Brain pericyte (primary cell): Measurements from ENCODE around the gene GTF3C5.
"Not testable (repeated sequence)": the region's sequence is repeated elsewhere in the genome, so short reads cannot be mapped to it uniquely, and the experiment has no call there.

Experiments used
- DNase-seq: peaks from one replicate; pipeline ENCODE4 v3.0.0-alpha.2; 2012; ENCODE audit warnings: low read depth, low spot score

GTF3C5 gene

DNA sequence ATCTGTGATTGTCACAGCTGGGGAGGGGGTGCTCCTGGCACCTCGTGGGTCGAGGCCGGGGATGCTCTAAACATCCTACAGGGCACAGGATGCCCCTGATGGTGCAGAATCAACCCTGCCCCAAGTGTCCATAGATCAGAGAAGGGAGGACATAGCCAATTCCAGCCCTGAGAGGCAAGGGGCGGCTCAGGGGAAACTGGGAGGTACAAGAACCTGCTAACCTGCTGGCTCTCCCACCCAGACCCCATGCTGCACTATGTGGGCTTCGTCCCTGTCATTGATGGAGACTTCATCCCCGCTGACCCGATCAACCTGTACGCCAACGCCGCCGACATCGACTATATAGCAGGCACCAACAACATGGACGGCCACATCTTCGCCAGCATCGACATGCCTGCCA, 37.6 kb downstream of the GTF3C5 start:
- not testable (repeated sequence) for DNase-seq

DNA sequence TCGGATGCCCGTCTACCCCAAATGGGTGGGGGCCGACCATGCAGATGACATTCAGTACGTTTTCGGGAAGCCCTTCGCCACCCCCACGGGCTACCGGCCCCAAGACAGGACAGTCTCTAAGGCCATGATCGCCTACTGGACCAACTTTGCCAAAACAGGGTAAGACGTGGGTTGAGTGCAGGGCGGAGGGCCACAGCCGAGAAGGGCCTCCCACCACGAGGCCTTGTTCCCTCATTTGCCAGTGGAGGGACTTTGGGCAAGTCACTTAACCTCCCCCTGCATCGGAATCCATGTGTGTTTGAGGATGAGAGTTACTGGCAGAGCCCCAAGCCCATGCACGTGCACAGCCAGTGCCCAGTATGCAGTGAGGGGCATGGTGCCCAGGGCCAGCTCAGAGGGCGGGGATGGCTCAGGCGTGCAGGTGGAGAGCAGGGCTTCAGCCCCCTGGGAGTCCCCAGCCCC, 39.7 kb downstream of the GTF3C5 start:
- not testable (repeated sequence) for DNase-seq

- not testable (repeated sequence) for DNase-seq
Observed at GRCh38 chr9:133070985-133071384, 40.2 kb downstream of the GTF3C5 start.

DNA sequence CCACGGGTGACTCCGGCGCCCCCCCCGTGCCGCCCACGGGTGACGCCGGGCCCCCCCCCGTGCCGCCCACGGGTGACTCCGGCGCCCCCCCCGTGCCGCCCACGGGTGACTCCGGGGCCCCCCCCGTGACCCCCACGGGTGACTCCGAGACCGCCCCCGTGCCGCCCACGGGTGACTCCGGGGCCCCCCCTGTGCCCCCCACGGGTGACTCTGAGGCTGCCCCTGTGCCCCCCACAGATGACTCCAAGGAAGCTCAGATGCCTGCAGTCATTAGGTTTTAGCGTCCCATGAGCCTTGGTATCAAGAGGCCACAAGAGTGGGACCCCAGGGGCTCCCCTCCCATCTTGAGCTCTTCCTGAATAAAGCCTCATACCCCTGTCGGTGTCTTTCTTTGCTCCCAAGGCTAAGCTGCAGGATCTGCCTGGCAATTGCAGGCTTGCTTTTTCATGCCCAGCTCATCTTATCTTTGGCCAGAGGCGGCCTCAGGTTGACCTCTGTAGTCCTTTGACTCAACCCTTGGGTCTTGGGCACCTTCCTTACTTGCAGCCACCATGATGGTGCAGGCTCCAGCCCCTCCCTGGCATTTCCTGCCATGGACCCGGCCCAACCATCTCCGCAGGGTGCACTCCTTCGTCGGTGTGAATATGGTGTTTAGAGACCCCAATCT, 40.8 kb downstream of the GTF3C5 start:
- no peak for DNase-seq

DNA sequence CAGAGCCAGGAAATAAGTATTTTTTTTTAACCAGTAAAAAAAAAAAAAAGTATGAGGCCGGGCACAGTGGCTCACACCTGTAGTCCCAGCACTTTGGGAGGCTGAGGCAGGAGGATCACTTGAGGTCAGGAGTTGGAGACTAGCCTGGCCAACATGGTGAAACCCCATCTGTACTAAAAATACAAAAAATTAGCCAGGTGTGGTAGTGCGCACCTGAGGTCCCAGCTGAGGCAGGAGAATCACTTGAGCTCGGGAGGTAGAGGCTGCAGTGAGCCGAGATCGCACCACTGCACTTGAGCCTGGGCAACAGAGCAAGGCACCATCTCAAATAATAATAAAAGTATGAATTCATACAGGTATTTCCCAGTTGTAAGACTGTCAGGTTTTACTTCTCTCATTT, 41.4 kb downstream of the GTF3C5 start:
- DNase-seq, result not testable (repeated sequence)

DNA sequence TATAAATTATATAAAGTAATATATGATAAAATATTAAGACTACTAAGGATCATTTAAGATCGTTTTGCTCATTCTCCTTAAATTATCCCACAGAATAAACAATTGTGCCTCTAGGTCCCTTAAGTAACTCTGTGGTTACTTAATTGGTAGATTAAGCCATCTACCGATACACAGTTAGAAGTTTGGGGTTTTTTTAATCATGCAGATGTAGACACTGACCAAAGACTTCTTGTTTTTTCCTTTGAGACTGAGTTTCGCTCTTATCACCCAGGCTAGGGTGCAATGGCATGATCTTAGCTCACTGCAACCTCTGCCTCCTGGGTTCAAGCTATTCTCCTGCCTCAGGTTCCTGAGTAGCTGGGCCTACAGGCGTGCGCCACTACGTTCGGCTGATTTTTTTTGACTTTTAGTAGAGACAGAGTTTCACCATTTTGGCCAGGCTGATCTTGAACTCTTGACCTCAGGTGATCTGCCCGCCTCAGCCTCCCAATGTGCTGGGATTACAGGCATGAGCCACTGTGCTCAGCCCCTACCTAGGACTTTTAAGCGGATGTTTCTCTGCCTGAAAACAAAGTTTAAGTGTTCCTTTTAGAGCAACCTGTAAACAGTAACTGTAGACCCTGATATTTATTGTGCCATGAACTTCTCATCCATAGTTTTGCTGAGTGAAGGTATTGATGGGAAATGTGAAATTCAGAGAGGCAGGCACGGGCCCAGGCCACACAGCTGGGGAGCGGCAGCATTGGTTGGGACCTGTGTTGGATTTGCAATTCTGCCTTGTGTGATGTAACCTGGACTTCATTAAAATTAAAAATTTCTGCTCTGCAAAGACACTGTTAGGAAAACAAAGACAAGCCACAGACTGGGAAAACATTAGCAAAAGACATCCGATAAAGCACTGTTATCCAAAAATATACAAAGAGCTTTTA, 42.6 kb downstream of the GTF3C5 start:
- DNase-seq, result no peak

- no peak for DNase-seq
Observed at GRCh38 chr9:133074111-133074651, 43.4 kb downstream of the GTF3C5 start.

DNA sequence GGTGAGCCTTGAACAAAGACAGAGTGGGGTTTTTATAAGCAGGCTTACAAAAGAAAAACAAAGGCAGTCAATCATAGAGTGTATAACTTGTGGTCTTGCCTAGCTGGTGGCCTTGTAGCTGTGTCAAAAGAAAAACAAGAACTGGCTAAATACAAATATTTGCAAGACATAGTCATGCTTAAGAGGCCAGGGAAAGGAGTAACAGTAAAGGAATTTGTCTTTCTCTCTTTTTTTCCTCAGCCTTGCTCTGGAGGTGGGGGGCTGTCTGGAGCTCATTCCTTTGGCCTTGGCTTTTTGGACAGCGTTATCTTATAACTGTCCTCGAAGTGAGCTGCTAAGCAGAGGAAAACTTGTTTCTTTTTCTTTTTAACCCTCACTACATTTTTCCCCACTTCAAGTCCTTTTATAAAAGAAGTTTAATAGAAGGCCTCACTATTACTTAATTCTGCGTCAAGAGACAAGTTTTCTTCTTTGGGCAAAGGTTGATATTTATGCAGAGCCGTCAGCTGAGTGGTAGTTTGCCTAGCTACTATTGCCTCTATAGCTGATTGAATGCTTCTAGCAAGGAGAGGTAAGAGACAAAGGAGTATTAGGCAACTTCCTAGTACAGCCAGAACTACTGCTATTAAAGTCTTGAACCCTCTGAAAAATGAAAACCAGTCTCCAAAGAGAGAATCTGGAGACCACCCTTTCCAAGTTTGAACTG, 45.3 kb downstream of the GTF3C5 start:
- peak; percentile 34 for DNase-seq

- no peak for DNase-seq
Observed at GRCh38 chr9:133076691-133077090, 45.9 kb downstream of the GTF3C5 start.

DNA sequence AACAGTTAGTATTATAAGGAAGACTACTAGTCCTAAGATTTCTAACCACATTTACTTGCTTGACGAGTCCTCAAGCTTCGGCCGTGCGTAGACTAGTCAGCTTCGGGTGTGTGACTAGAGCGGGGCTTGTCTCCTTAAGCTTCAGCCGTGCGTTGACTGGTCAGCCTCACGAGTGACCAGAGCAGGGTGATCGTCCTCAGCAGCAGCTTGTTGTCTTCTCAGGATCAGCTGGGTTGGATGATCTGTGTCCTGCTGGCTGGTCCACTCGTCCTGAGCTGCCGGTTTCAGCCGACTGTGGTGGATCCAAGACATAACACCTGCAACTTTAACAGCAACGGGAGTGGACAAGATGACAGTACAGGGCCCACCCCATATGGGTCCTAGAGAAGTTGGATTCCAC, 47.7 kb downstream of the GTF3C5 start:
- no peak for DNase-seq

GRCh38 chr9:133080161-133080560, 49.4 kb downstream of the GTF3C5 start:
- no peak for DNase-seq

DNA sequence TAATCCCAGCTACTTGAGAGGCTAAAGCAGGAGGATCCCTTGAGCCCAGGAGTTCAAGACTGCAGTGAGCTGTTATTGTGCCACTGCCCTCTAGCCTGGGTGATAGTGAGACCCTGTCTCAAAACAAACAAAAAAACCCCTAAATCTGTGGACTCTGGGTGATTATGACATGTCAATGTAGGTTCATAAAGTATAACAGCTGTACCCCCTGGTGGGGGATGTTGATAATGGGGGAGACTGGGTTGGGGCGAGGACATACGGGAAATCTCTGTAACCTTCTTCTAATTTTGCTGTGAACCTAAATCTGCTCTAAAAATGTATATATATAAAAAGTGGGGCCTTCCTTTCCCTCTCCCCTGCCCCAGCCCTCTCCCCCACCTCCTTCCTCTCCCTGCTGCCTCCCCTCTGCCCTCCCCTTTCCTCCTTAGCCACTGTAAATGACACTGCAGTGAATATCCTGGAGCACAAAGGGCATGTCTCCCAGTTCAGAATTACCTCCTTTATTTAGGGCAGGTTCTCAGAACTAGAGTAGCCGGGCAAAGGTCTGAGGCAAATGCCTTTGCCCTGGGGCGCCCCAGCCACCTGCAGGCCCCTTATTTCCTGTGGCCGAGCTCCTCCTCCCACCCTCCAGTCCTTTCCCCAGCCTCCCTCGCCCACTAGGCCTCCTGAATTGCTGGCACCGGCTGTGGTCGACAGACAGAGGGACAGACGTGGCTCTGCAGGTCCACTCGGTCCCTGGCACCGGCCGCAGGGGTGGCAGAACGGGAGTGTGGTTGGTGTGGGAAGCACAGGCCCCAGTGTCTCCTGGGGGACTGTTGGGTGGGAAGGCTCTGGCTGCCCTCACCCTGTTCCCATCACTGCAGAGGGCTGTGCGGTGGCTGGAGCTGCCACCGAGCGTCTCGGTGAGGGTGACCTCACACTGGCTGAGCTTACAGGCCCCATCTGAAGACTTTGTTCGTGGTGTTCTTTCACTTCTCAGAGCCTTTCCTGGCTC, 50.3 kb downstream of the GTF3C5 start:
- DNase-seq, result not testable (repeated sequence)

DNA sequence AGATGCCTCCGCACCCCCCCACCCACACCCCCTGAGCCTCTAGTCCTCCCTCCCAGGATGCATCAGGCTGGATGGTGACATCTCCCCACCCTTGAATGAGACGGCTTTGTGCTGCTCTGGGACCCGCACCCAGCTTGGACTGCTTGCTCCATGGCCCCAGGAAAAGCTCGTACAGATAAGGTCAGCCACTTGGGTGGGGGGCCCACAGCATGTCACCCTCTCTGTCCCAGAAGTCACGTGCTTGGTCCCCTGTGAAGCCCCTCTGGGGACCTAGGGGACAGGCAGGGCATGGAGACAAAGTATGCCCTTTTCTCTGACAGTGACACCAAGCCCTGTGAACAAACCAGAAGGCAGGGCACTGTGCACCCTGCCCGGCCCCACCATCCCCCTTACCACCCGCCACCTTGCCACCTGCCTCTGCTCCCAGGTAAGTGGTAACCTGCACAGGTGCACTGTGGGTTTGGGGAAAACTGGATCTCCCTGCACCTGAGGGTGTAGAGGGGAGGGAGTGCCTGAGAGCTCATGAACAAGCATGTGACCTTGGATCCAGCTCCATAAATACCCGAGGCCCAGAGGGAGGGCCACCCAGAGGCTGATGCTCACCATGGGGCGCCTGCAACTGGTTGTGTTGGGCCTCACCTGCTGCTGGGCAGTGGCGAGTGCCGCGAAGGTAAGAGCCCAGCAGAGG, 51.3 kb downstream of the GTF3C5 start:
- DNase-seq, result not testable (repeated sequence)

DNA sequence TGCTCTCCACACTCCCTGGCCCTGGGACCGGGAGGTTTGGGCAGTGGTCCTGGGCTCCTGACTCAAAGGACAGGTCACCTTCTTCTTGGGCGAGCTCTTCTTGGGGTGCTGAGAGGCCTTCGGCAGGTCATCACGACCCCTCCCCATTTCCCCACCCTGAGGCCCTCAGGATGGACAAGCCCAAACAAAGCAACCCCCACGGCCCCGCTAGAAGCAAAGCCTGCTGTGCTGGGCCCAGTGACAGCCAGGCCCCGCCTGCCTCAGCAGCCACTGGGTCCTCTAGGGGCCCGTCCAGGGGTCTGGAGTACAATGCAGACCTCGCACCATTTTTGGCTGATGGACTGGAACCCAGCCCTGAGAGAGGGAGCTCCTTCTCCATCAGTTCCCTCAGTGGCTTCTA, 52.9 kb downstream of the GTF3C5 start:
- DNase-seq, result not testable (repeated sequence)

DNA sequence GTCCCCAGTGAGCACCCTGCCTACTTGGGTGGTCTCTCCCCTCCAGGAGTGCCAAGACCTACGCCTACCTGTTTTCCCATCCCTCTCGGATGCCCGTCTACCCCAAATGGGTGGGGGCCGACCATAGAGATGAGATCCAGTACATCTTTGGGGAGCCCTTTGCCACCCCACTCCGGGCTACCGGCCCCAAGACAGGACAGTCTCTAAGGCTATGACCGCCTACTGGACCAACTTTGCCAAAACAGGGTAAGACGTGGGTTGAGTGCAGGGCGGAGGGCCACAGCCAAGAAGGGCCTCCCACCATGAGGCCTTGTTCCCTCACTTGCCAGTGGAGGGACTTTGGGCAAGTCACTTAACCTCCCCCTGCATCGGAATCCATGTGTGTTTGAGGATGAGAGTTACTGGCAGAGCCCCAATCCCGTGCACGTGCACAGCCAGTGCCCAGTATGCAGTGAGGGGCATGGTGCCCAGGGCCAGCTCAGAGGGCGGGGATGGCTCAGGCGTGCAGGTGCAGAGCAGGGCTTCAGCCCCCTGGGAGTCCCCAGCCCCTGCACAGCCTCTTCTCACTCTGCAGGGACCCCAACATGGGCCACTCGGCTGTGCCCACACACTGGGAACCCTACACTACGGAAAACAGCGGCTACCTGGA, 55.5 kb downstream of the GTF3C5 start:
- not testable (repeated sequence) for DNase-seq

- no peak for DNase-seq
Observed at GRCh38 chr9:133086894-133087293, 56.1 kb downstream of the GTF3C5 start.

GRCh38 chr9:133087429-133088145, 56.8 kb downstream of the GTF3C5 start:
- DNase-seq, result no peak

DNA sequence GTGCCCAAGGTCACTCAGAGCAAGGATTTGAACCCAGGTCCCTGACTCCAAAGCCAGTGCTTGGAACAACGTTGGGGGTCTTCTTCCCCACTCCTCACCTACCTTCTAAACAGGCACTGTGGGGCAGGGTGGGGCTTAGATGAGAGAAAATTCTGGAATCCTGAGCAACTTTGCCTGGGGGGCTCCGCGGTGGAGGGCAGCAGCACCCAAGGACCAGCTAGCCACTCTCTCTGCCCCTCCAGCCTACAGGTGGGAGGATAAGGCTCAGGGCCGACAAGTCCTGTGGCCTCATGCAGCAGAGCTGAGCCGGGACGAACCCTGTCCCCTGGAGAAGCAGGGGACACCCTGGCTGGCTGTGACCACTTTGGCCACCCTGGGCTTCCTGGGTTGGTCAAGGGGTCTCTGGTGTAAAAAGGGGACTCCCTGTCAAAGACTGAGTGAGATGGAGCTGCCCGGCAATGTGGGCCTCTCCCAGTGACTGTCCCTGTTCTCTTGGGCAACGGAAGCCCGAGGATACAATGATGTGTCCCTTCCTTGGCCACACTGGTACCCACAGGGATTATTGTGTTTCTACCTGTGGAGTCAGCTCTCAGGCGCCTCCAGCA, 57.5 kb downstream of the GTF3C5 start:
- no peak for DNase-seq
